GM12878 (cell line): Measurements from ENCODE around the gene GFRA3. TPM values are rescaled to one million over a fixed set of nuclear protein-coding genes. Genes with fewer than 3 reads are reported as not detected.

Source experiments
- ATAC-seq: fragments of 200-7000 bp; cut with Tn5 transposase; 3 replicates; pipeline ENCODE4 v1.9.1; 2020; ENCODE audit warnings: mild to moderate bottlenecking, moderate library complexity
- BruUV-seq: library from RNA; stranded (reverse); fragments of 400-500 nt; replicated peaks from 2 replicates; lab custom pipeline; 2021; lab: Mats Ljungman, UMichigan
- CTCF ChIA-PET: fragments of 300-600 bp; sonication (Branson Sonifier 250); formaldehyde crosslinking; extraction: SDS; loops from one replicate; lab custom pipeline; 2021; ENCODE audit warnings: inconsistent platforms; lab: Yijun Ruan, JAX
- POLR2A ChIA-PET: fragments of 350-600 bp; formaldehyde crosslinking; extraction: SDS; loops from one replicate; lab custom pipeline; 2021; ENCODE audit warnings: inconsistent platforms; lab: Charles Lee
- RAD21 ChIA-PET: fragments of 300-600 bp; sonication (Branson Sonifier 250); formaldehyde crosslinking; loops from one replicate; lab custom pipeline; 2023; ENCODE audit warnings: antibody characterized with exemption; ENCODE audit not compliant: unreplicated experiment; lab: Charles Lee
- SMC1A ChIA-PET: fragments of 300-600 bp; sonication (Branson Sonifier 250); formaldehyde crosslinking; loops from one replicate; lab custom pipeline; 2023; ENCODE audit not compliant: unreplicated experiment, uncharacterized antibody; lab: Charles Lee
- DNase-seq: peaks from one replicate; pipeline ENCODE4 v3.0.0-alpha.2; 2011; ENCODE audit warnings: low read depth, low spot score
- FAIRE-seq: peaks from 3 replicates; lab custom pipeline; 2011; peaks lifted over from hg19 to GRCh38; lab: Jason Lieb, UNC
- H2AFZ ChIP-seq: 2 replicates; pipeline ENCODE4 v1.6.0; 2011; ENCODE audit warnings: low read depth, low read length, control low read depth; ENCODE audit not compliant: control insufficient read depth
- H3K27ac ChIP-seq: 2 replicates; pipeline ENCODE4 v1.5.1; 2011; ENCODE audit warnings: control low read depth; ENCODE audit not compliant: control insufficient read depth, insufficient read depth
- H3K27me3 ChIP-seq, 2 experiments: replicated peaks in 1 of 2; 2 replicates each; pipeline versions ENCODE4 v1.6.0 to v1.6.1; 2011; ENCODE audit warnings: low read length in 1 of 2; ENCODE audit not compliant: control insufficient read depth in 2 of 2, insufficient read depth in 2 of 2
- H3K36me3 ChIP-seq, 2 experiments: 2 replicates each; pipeline ENCODE4 v1.5.1; 2011; ENCODE audit warnings: low read length in 1 of 2; ENCODE audit not compliant: control insufficient read depth in 2 of 2, insufficient read depth in 2 of 2
- H3K4me1 ChIP-seq: 2 replicates; pipeline ENCODE4 v1.6.1; 2011; ENCODE audit warnings: mild to moderate bottlenecking, low read length, moderate library complexity, mixed read lengths; ENCODE audit not compliant: control insufficient read depth, insufficient read depth
- H3K4me2 ChIP-seq: 2 replicates; pipeline ENCODE4 v1.6.0; 2011; ENCODE audit warnings: control low read depth; ENCODE audit not compliant: control insufficient read depth, insufficient read depth
- H3K4me3 ChIP-seq: fragments of 200-600 bp; sonication (generic); 2 replicates; pipeline ENCODE4 v1.5.1; 2016
- H3K79me2 ChIP-seq: 2 replicates; pipeline ENCODE4 v1.6.0; 2011; ENCODE audit warnings: low read length; ENCODE audit not compliant: control insufficient read depth, insufficient read depth
- H3K9ac ChIP-seq: 2 replicates; pipeline ENCODE4 v1.8.0; 2011; ENCODE audit warnings: low read length, control low read depth, mixed read lengths; ENCODE audit not compliant: control insufficient read depth, insufficient read depth
- H3K9me3 ChIP-seq: replicated peaks from 3 replicates; pipeline ENCODE4 v1.5.1; 2011; ENCODE audit warnings: mild to moderate bottlenecking, low read length; ENCODE audit not compliant: control insufficient read depth, insufficient read depth
- H4K20me1 ChIP-seq: 2 replicates; pipeline ENCODE4 v1.6.0; 2011; ENCODE audit not compliant: control insufficient read depth, insufficient read depth
- CBX5 ChIP-seq: sonication (generic); IDR thresholded peaks from 2 replicates; pipeline ENCODE4 v1.6.1; 2016; ENCODE audit warnings: low read depth, moderate library complexity, mild to moderate bottlenecking, inconsistent platforms
- CREB1 ChIP-seq: IDR thresholded peaks from 2 replicates; pipeline ENCODE4 v1.6.1; 2012; ENCODE audit warnings: low read depth, mild to moderate bottlenecking, inconsistent platforms
- CUX1 ChIP-seq: IDR thresholded peaks from 2 replicates; pipeline ENCODE4 v1.6.1; 2012; ENCODE audit warnings: improper control_type of control experiment, low read depth, low read length; ENCODE audit not compliant: insufficient replicate concordance
- EED ChIP-seq: sonication (generic); IDR thresholded peaks from 2 replicates; pipeline ENCODE4 v1.6.1; 2016; ENCODE audit warnings: antibody characterized with exemption, low read depth
- EZH2 ChIP-seq: IDR thresholded peaks from 2 replicates; pipeline ENCODE4 v1.6.1; 2012; ENCODE audit warnings: low read depth, mild to moderate bottlenecking, control low read depth, inconsistent platforms, low read length, borderline replicate concordance; ENCODE audit not compliant: control insufficient read depth
- FOXK2 ChIP-seq: fragments of 450-650 bp; IDR thresholded peaks from 2 replicates; pipeline ENCODE4 v1.6.1; 2017; ENCODE audit warnings: mild to moderate bottlenecking, moderate library complexity
- GABPA ChIP-seq: IDR thresholded peaks from 2 replicates; pipeline ENCODE4 v1.6.1; 2014; ENCODE audit warnings: antibody characterized with exemption, low read depth, mild to moderate bottlenecking, inconsistent platforms
- HSF1 ChIP-seq: fragments of 150-350 bp; IDR thresholded peaks from 2 replicates; pipeline ENCODE4 v1.6.1; 2014; ENCODE audit warnings: mild to moderate bottlenecking, low read depth, low read length
- IKZF2 ChIP-seq, 2 experiments: fragments of 450-650 bp; IDR thresholded peaks; 2 replicates each; pipeline ENCODE4 v1.6.1; 2017; ENCODE audit warnings: mild to moderate bottlenecking in 2 of 2, moderate library complexity in 2 of 2
- JUNB ChIP-seq: IDR thresholded peaks from 2 replicates; pipeline ENCODE4 v1.6.1; 2016; ENCODE audit warnings: antibody characterized with exemption, mild to moderate bottlenecking
- KLF5 ChIP-seq: fragments of 450-650 bp; IDR thresholded peaks from 2 replicates; pipeline ENCODE4 v1.6.1; 2014; ENCODE audit warnings: mild to moderate bottlenecking; ENCODE audit not compliant: partially characterized antibody
- MYC ChIP-seq: IDR thresholded peaks from 2 replicates; pipeline ENCODE4 v1.6.1; 2011; ENCODE audit warnings: mild to moderate bottlenecking, low read length, moderate library complexity, inconsistent platforms; ENCODE audit not compliant: insufficient read depth, insufficient replicate concordance, insufficient read length, severe bottlenecking
- SPI1 ChIP-seq: IDR thresholded peaks from 2 replicates; pipeline ENCODE4 v1.6.1; 2011; ENCODE audit warnings: low read depth, mild to moderate bottlenecking, low read length, moderate library complexity, borderline replicate concordance; ENCODE audit not compliant: insufficient read depth
- ZNF687 ChIP-seq: fragments of 450-650 bp; IDR thresholded peaks from 2 replicates; pipeline ENCODE4 v1.6.1; 2017; ENCODE audit warnings: mild to moderate bottlenecking, moderate library complexity
- WGBS: methylation state at CpG from one replicate; pipeline ENCODE4 v1.1.6; 2016; ENCODE audit warnings: low lambda C conversion rate; ENCODE audit not compliant: insufficient replicate concordance, insufficient coverage; ENCODE audit errors: missing lambda C conversion rate; 5-methylcytosine and 5-hydroxymethylcytosine counted together
- in situ Hi-C: fragments of 300-500 bp; cut with MboI; formaldehyde crosslinking; loops from 9 replicates; pipeline ENCODE4 v1.14.3; 2018; ENCODE audit warnings: mixed read lengths
- intact Hi-C: fragments of 100-400 bp; cut with micrococcal nuclease; formaldehyde crosslinking; loops from one replicate; pipeline ENCODE4 v1.14.2; 2022; ENCODE audit not compliant: unreplicated experiment
- polyA plus RNA-seq, 11 experiments: library from polyadenylated mRNA; depleted of rRNA in 4 of 11; unstranded in 6 of 11; stranded (reverse) in 5 of 11; fragments of >200 nt; fragmentation: Nextera tagmentation in 4 of 11; fragmentation: Illumina TruSeq in 1 of 11; extraction: Ambion mirVana in 4 of 11; extraction: Trizol in 1 of 11; gene quantifications; 1 replicate in 1 of 11; 2 replicates in 10 of 11; pipeline versions ENCODE4 v1.2.1 to v1.2.3, GENCODE V29; 2011 to 2016; ENCODE audit warnings: inconsistent platforms in 2 of 11, missing spikeins in 2 of 11, low read depth in 1 of 11
- total RNA-seq, 4 experiments: library from RNA; depleted of rRNA in 3 of 4; stranded (reverse); fragments of >200 nt in 3 of 4; fragmentation: Illumina TruSeq in 1 of 4; extraction: Trizol in 1 of 4; gene quantifications; 2 replicates each; pipeline versions ENCODE4 v1.2.1 to v1.2.3, GENCODE V29; 2013 to 2021

Gene GFRA3
- total and polyA plus RNA-seq, 10 of the 15 experiments (the other 5 are each of a cell fraction or from before 2014, with no cell fraction given) = 0.06 to 0.10 (median 0.08) TPM; not detected in 7

- no peak for FAIRE-seq
- TF ChIP-seq ZNF687 = no peak
- TF ChIP-seq IKZF2 (IDR thresholded peaks at IDR 0.05) = no peak
- no peak for TF ChIP-seq SPI1
- no peak for TF ChIP-seq KLF5
- no peak for TF ChIP-seq JUNB
- no peak for TF ChIP-seq CUX1
- TF ChIP-seq EED = no peak
- TF ChIP-seq EZH2 = no peak
- no peak for TF ChIP-seq GABPA
- no peak for TF ChIP-seq HSF1
- TF ChIP-seq CBX5 = no peak
- TF ChIP-seq FOXK2 = no peak
- TF ChIP-seq CREB1 = no peak
- no peak for TF ChIP-seq MYC
Observed at GRCh38 chr5:138315751-138316278, 41.4 kb upstream of the GFRA3 start.

More at GRCh38 chr5:138315751-138316278, 41.4 kb upstream of the GFRA3 start:
- BruUV-seq = no TSS peak
- intact Hi-C loops = no loop called here
- in situ Hi-C loops = no loop called here
- DNase-seq (no peak), ATAC-seq (no peak)
- Histone ChIP-seq H3K27me3 (no peaks in the 10 kb centered on the region), H3K36me3 (peaks cover 0 to 5% of the 10 kb centered on the region in 2 experiments; a peak in 2 of 4 replicates), H3K4me3 (no peak overlapping the region), H3K27ac (no peak overlapping the region), H3K9me3 (no peaks in the 10 kb centered on the region), H3K4me2 (no peak overlapping the region), H4K20me1 (no peaks in the 10 kb centered on the region), H3K4me1 (no peaks in the 10 kb centered on the region), H2AFZ (no peak overlapping the region), H3K9ac (no peak overlapping the region), H3K79me2 (no peaks in the 10 kb centered on the region)
- SMC1A ChIA-PET = no interaction called here
- POLR2A ChIA-PET = interaction anchor here (0.5 kb wide), 1 partner anchor 139 kb away, joined by 5 read pairs; no protein-coding TSS in a partner anchor
- RAD21 ChIA-PET = no interaction called here
- CTCF ChIA-PET = no interaction called here
- WGBS = 93% methylated on average over 7 of the region's 7 CpGs
